ENCODE measurements around the gene ANKFY1.

DNA sequence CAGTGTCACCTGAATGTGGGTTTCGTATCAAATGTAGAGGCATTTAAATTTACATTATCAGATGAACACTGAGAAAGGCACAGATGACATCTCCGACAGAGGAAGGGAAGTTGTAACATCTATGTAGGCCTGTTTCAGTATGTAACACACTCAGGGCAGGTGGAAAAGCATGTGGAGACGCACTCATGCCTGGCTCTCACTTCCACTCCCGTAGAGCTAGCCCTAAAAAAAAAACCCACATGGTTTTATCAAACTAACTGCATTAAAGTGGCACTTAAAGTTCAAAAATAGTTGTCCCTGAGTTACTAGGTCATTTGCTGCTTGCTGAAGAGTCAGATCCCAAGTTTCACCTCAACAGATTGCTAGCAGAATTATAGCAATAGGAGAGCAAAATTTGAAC is 6.1 kb upstream of the ANKFY1 start:
- TF ChIP-seq POLR2A (IDR thresholded peaks at IDR 0.05), result no peak
- TF ChIP-seq POLR2AphosphoS5 (IDR thresholded peaks at IDR 0.05; ENCODE audit: insufficient read depth in 1 of 2, low read depth in 1 of 2), result no peak
- TF ChIP-seq, protein P1, sequence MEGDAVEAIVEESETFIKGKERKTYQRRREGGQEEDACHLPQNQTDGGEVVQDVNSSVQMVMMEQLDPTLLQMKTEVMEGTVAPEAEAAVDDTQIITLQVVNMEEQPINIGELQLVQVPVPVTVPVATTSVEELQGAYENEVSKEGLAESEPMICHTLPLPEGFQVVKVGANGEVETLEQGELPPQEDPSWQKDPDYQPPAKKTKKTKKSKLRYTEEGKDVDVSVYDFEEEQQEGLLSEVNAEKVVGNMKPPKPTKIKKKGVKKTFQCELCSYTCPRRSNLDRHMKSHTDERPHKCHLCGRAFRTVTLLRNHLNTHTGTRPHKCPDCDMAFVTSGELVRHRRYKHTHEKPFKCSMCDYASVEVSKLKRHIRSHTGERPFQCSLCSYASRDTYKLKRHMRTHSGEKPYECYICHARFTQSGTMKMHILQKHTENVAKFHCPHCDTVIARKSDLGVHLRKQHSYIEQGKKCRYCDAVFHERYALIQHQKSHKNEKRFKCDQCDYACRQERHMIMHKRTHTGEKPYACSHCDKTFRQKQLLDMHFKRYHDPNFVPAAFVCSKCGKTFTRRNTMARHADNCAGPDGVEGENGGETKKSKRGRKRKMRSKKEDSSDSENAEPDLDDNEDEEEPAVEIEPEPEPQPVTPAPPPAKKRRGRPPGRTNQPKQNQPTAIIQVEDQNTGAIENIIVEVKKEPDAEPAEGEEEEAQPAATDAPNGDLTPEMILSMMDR (IDR thresholded peaks at IDR 0.05), result no peak

All from vagina (tissue), 2 donors.